Body of pancreas (tissue), 4 donors: ENCODE results near the gene RRN3.
"Not testable (repeated sequence)": the region's sequence is repeated elsewhere in the genome, so short reads cannot be mapped to it uniquely, and the experiment has no call there.

Source experiments
- POLR2A ChIP-seq, 3 donors: fragments of 450-650 bp; IDR thresholded peaks; one replicate each; pipeline ENCODE4 v1.6.1; 2016; ENCODE audit warnings: antibody characterized with exemption in 3 of 3, mild to moderate bottlenecking in 2 of 3
- TF ChIP-seq, protein P1 (sequence below), 7 experiments: fragments of 450-650 bp in 4 of 7; fragments of 200-600 bp in 3 of 7; sonication (generic) in 3 of 7; IDR thresholded peaks; one replicate each; pipeline ENCODE4 v1.5.1; 2016 to 2019; ENCODE audit warnings: antibody characterized with exemption in 7 of 7

DNA sequence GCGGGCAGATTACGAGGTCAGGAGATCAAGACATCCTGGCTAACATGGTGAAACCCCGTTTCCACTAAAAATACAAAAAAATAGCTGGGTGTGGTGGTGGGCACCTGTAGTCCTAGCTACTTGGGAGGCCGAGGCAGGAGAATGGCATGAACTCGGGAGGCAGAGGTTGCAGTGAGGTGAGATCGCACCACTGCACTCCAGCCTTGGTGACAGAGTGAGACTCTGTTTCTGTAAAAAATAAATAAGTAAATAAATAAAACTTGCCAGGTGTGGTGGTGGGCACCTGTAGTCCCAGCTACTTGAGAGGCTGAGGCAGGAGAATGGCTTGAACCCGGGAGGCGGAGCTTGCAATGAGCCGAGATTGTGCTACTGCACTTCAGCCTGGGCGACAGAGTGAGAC is 81.1 kb downstream of the RRN3 start:
- TF ChIP-seq, protein P1, sequence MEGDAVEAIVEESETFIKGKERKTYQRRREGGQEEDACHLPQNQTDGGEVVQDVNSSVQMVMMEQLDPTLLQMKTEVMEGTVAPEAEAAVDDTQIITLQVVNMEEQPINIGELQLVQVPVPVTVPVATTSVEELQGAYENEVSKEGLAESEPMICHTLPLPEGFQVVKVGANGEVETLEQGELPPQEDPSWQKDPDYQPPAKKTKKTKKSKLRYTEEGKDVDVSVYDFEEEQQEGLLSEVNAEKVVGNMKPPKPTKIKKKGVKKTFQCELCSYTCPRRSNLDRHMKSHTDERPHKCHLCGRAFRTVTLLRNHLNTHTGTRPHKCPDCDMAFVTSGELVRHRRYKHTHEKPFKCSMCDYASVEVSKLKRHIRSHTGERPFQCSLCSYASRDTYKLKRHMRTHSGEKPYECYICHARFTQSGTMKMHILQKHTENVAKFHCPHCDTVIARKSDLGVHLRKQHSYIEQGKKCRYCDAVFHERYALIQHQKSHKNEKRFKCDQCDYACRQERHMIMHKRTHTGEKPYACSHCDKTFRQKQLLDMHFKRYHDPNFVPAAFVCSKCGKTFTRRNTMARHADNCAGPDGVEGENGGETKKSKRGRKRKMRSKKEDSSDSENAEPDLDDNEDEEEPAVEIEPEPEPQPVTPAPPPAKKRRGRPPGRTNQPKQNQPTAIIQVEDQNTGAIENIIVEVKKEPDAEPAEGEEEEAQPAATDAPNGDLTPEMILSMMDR (IDR thresholded peaks at IDR 0.05) = not testable (repeated sequence)
- not testable (repeated sequence) for TF ChIP-seq POLR2A (IDR thresholded peaks at IDR 0.05)
